H9 (cell line): ENCODE measurements around the gene NEMF. TPM values are rescaled to one million over a fixed set of nuclear protein-coding genes. Genes with fewer than 3 reads are reported as not detected.

Source experiments
- DNase-seq: peaks from one replicate; pipeline ENCODE4 v3.0.0-alpha.2; 2017
- H2AFZ ChIP-seq: one replicate; pipeline ENCODE4 v1.6.1; 2013; ENCODE audit warnings: mild to moderate bottlenecking, low read length, control low read depth, moderate library complexity
- H2AK5ac ChIP-seq: 2 replicates; pipeline ENCODE4 v1.6.1; 2013; ENCODE audit warnings: low read length, control low read depth, mixed read lengths; ENCODE audit not compliant: insufficient read length
- H2BK120ac ChIP-seq: one replicate; pipeline ENCODE4 v1.6.1; 2013; ENCODE audit warnings: low read depth, mild to moderate bottlenecking, low read length, control low read depth, inconsistent platforms; ENCODE audit not compliant: poor library complexity, severe bottlenecking
- H2BK12ac ChIP-seq: 2 replicates; pipeline ENCODE4 v1.6.1; 2013; ENCODE audit warnings: low read length, control low read depth, mixed read lengths, low read depth; ENCODE audit not compliant: insufficient read length
- H2BK15ac ChIP-seq: 2 replicates; pipeline ENCODE4 v1.6.1; 2013; ENCODE audit warnings: low read depth, low read length, control low read depth
- H2BK20ac ChIP-seq: one replicate; pipeline ENCODE4 v1.6.1; 2013; ENCODE audit warnings: low read depth, mild to moderate bottlenecking, low read length, control low read depth, inconsistent platforms; ENCODE audit not compliant: poor library complexity, severe bottlenecking
- H2BK5ac ChIP-seq: 2 replicates; pipeline ENCODE4 v1.6.1; 2013; ENCODE audit warnings: low read length, control low read depth, mixed read lengths; ENCODE audit not compliant: insufficient read length
- H3K14ac ChIP-seq: 2 replicates; pipeline ENCODE4 v1.6.1; 2013; ENCODE audit warnings: low read length, control low read depth; ENCODE audit not compliant: insufficient read depth
- H3K18ac ChIP-seq: 2 replicates; pipeline ENCODE4 v1.6.1; 2013; ENCODE audit warnings: low read depth, mild to moderate bottlenecking, mixed read lengths, low read length, control low read depth; ENCODE audit not compliant: insufficient read length
- H3K23ac ChIP-seq: 2 replicates; pipeline ENCODE4 v1.6.1; 2013; ENCODE audit warnings: low read length, control low read depth, mixed read lengths, low read depth; ENCODE audit not compliant: insufficient read length
- H3K23me2 ChIP-seq: 2 replicates; pipeline ENCODE4 v1.6.1; 2013; ENCODE audit warnings: low read depth, mild to moderate bottlenecking, mixed read lengths, low read length, control low read depth; ENCODE audit not compliant: insufficient read length, poor library complexity, severe bottlenecking
- H3K27ac ChIP-seq: 2 replicates; pipeline ENCODE4 v1.5.1; 2013; ENCODE audit warnings: low read length, control low read depth, mixed read lengths, low read depth; ENCODE audit not compliant: insufficient read length
- H3K27me3 ChIP-seq: 2 replicates; pipeline ENCODE4 v1.6.1; 2013; ENCODE audit warnings: low read length, control low read depth, inconsistent platforms; ENCODE audit not compliant: insufficient read depth
- H3K4ac ChIP-seq: 2 replicates; pipeline ENCODE4 v1.6.1; 2013; ENCODE audit warnings: low read depth, mild to moderate bottlenecking, control low read depth, inconsistent platforms, low read length, moderate library complexity
- H3K4me1 ChIP-seq: 2 replicates; pipeline ENCODE4 v1.6.1; 2013; ENCODE audit warnings: low read length, control low read depth, inconsistent platforms; ENCODE audit not compliant: insufficient read depth
- H3K4me2 ChIP-seq: 2 replicates; pipeline ENCODE4 v1.6.1; 2013; ENCODE audit warnings: low read length, control low read depth, mixed read lengths; ENCODE audit not compliant: insufficient read length, insufficient read depth
- H3K56ac ChIP-seq: 2 replicates; pipeline ENCODE4 v1.6.1; 2013; ENCODE audit warnings: low read depth, mild to moderate bottlenecking, mixed read lengths, low read length, control low read depth; ENCODE audit not compliant: insufficient read length
- H3K79me1 ChIP-seq: 2 replicates; pipeline ENCODE4 v1.6.1; 2013; ENCODE audit warnings: low read depth, mild to moderate bottlenecking, moderate library complexity, low read length, control low read depth, inconsistent platforms; ENCODE audit not compliant: insufficient read depth, poor library complexity, severe bottlenecking
- H3K79me2 ChIP-seq: 2 replicates; pipeline ENCODE4 v1.6.1; 2013; ENCODE audit warnings: low read length, control low read depth, inconsistent platforms; ENCODE audit not compliant: insufficient read depth
- H3K9ac ChIP-seq: 2 replicates; pipeline ENCODE4 v1.6.1; 2013; ENCODE audit warnings: low read length, control low read depth, mixed read lengths; ENCODE audit not compliant: insufficient read length; ENCODE audit errors: extremely low read depth
- H3K9me3 ChIP-seq: one replicate; pipeline ENCODE4 v1.6.1; 2013; ENCODE audit warnings: low read depth, low read length, inconsistent platforms; ENCODE audit not compliant: control insufficient read depth
- H3T11ph ChIP-seq: one replicate; pipeline ENCODE4 v1.6.1; 2013; ENCODE audit warnings: mild to moderate bottlenecking, low read length, control low read depth, inconsistent platforms
- H4K20me1 ChIP-seq: one replicate; pipeline ENCODE4 v1.6.1; 2013; ENCODE audit not compliant: control insufficient read depth, insufficient read length, insufficient read depth
- H4K5ac ChIP-seq: 2 replicates; pipeline ENCODE4 v1.6.1; 2013; ENCODE audit warnings: low read depth, mild to moderate bottlenecking, mixed read lengths, low read length, control low read depth; ENCODE audit not compliant: insufficient read length
- H4K8ac ChIP-seq: replicated peaks from 2 replicates; pipeline ENCODE4 v1.6.1; 2013; ENCODE audit warnings: low read length, control low read depth, mixed read lengths, low read depth; ENCODE audit not compliant: insufficient read length
- H4K91ac ChIP-seq: 2 replicates; pipeline ENCODE4 v1.6.1; 2013; ENCODE audit warnings: low read depth, mild to moderate bottlenecking, moderate library complexity, mixed read lengths, low read length, control low read depth; ENCODE audit not compliant: insufficient read length
- H3K27ac Mint-ChIP-seq, 3 experiments: 2 replicates in 2 of 3; 3 replicates in 1 of 3; pipeline ENCODE4 v1.8.0; 2020 to 2021; ENCODE audit warnings: mixed read lengths in 3 of 3, mild to moderate bottlenecking in 1 of 3, moderate library complexity in 1 of 3
- H3K27me3 Mint-ChIP-seq: 2 replicates; pipeline ENCODE4 v1.8.0; 2021; ENCODE audit warnings: low read depth, mild to moderate bottlenecking, moderate library complexity, mixed read lengths
- H3K36me3 Mint-ChIP-seq, 3 experiments: 2 replicates in 2 of 3; 3 replicates in 1 of 3; pipeline ENCODE4 v1.8.0; 2020 to 2021; ENCODE audit warnings: low read depth in 3 of 3, mixed read lengths in 3 of 3; ENCODE audit not compliant: insufficient read depth in 1 of 3
- H3K4me1 Mint-ChIP-seq, 2 experiments: 2 replicates each; pipeline ENCODE4 v1.8.0; 2020; ENCODE audit warnings: mixed read lengths in 2 of 2
- H3K4me3 Mint-ChIP-seq, 2 experiments: 2 replicates in 1 of 2; 3 replicates in 1 of 2; pipeline ENCODE4 v1.8.0; 2020 to 2021; ENCODE audit warnings: mild to moderate bottlenecking in 2 of 2, mixed read lengths in 2 of 2, moderate library complexity in 1 of 2
- H3K9me3 Mint-ChIP-seq, 2 experiments: 2 replicates in 1 of 2; 3 replicates in 1 of 2; pipeline ENCODE4 v1.8.0; 2020; ENCODE audit warnings: mild to moderate bottlenecking in 2 of 2, mixed read lengths in 2 of 2, moderate library complexity in 1 of 2
- WGBS: extraction: QIAGEN DNeasy Blood & Tissue Kit; methylation state at CpG from one replicate; pipeline ENCODE4 v1.1.7; 2013; ENCODE audit warnings: missing lambda C conversion rate, low lambda C conversion rate, mixed read lengths; ENCODE audit not compliant: insufficient read length; ENCODE audit errors: extremely low coverage; 5-methylcytosine and 5-hydroxymethylcytosine counted together
- total RNA-seq: library from RNA; stranded (reverse); gene quantifications from 2 replicates; pipeline ENCODE4 v1.2.1, GENCODE V29; 2021
- TF ChIP-seq, protein P1 (sequence below): fragments of 200-600 bp; sonication (generic); conservative IDR thresholded peaks from 3 replicates; pipeline ENCODE4 v1.8.0; 2021; ENCODE audit warnings: antibody characterized with exemption, mild to moderate bottlenecking

The NEMF gene
- total RNA-seq, 1 experiment from 2014 or later, result 57.4 TPM

DNA sequence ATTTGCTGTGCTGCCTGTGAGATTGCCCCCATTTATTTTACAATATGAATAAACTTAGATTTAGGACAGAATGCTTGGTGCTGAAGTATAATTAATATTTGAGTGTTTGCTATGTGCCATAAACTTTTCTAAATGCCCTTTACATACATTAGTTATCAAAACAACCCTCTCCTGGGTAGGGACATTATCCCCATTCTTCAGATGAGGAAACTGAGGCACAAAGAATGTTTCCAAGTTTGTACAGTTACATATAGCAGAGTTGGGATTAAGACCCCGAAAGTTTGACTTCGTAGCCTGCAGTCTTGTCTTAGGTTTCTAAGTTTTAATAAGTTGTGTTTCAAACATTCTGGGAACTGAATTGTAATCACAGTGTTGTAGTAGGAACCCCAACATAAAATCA, 66.3 kb downstream of the NEMF start:
- Histone ChIP-seq H3K18ac (no peak overlapping the region), H2BK12ac (no peak overlapping the region), H3K23me2 (no peaks in the 10 kb centered on the region), H3K79me2 (no peaks in the 10 kb centered on the region), H2BK15ac (no peak overlapping the region), H3K9ac (no peak overlapping the region), H4K20me1 (no peaks in the 10 kb centered on the region), H3K9me3 (no peaks in the 10 kb centered on the region), H2BK20ac (no peak overlapping the region), H3K27ac (no peak overlapping the region), H2BK5ac (no peak overlapping the region), H4K5ac (no peak overlapping the region), H2AFZ (no peak overlapping the region), H4K8ac (no peak overlapping the region), H3K79me1 (no peaks in the 10 kb centered on the region), H2AK5ac (no peak overlapping the region), H2BK120ac (no peak overlapping the region), H3K4ac (no peak overlapping the region), H3K56ac (no peak overlapping the region), H3K4me2 (no peak overlapping the region), H4K91ac (no peak overlapping the region), H3K23ac (no peak overlapping the region), H3T11ph (no peak overlapping the region), H3K27me3 (no peaks in the 10 kb centered on the region), H3K4me1 (no peaks in the 10 kb centered on the region), H3K14ac (no peak overlapping the region)
- WGBS, result no CpG with 5 or more reads among the region's 2 CpGs
- Mint-ChIP-seq H3K9me3 (no peaks in the 10 kb centered on the region), H3K36me3 (peaks cover 32 to 90% (median 66%) of the 10 kb centered on the region in 3 experiments; a peak in 6 of 7 replicates), H3K4me1 (no peaks in the 10 kb centered on the region), H3K27me3 (no peaks in the 10 kb centered on the region), H3K27ac (no peak overlapping the region), H3K4me3 (no peak overlapping the region)
- TF ChIP-seq, protein P1, sequence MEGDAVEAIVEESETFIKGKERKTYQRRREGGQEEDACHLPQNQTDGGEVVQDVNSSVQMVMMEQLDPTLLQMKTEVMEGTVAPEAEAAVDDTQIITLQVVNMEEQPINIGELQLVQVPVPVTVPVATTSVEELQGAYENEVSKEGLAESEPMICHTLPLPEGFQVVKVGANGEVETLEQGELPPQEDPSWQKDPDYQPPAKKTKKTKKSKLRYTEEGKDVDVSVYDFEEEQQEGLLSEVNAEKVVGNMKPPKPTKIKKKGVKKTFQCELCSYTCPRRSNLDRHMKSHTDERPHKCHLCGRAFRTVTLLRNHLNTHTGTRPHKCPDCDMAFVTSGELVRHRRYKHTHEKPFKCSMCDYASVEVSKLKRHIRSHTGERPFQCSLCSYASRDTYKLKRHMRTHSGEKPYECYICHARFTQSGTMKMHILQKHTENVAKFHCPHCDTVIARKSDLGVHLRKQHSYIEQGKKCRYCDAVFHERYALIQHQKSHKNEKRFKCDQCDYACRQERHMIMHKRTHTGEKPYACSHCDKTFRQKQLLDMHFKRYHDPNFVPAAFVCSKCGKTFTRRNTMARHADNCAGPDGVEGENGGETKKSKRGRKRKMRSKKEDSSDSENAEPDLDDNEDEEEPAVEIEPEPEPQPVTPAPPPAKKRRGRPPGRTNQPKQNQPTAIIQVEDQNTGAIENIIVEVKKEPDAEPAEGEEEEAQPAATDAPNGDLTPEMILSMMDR, result no peak
- no peak for DNase-seq
